ENCODE data around the gene NOP14. TPM values are rescaled to one million over a fixed set of nuclear protein-coding genes. Genes with fewer than 3 reads are reported as not detected.

NOP14 gene
- total and polyA plus RNA-seq, 2 of the 8 experiments (the other 6 are each of a cell fraction or from before 2014, with no cell fraction given) = 8.6 to 45.3 TPM

GRCh38 chr4:2909583-2909982 lies 53.6 kb downstream of the NOP14 start:
- H2BK5ac ChIP-seq (ENCODE audit: low read depth, low read length) = no peak overlapping the region
- no peak overlapping the region; the same call in 1 of the 2 replicates for H4K8ac ChIP-seq (ENCODE audit: extremely low read depth, insufficient read depth, low read length)
- WGBS, 2 experiments (ENCODE audit: extremely low coverage in 1 of 2, insufficient coverage in 1 of 2, insufficient read length in 1 of 2, insufficient replicate concordance in 2 of 2, low coverage in 1 of 2, low lambda C conversion rate in 2 of 2, missing lambda C conversion rate in 1 of 2) = 92% methylated on average over 8 of the region's 8 CpGs; no CpG with 5 or more reads in 1 of the 2 experiments
- no peak for FAIRE-seq
- H3K4ac ChIP-seq (replicated peaks; ENCODE audit: insufficient read length, low read depth, low read length) = no peak overlapping the region
- no peak overlapping the region for H3K27ac ChIP-seq (ENCODE audit: low read depth, low read length)
- H4K91ac ChIP-seq (replicated peaks; ENCODE audit: insufficient read length, low read length) = no peak overlapping the region
- H3K4me3 ChIP-seq (ENCODE audit: extremely low read depth in 1 of 4, insufficient read depth in 2 of 4, low read depth in 3 of 4, low read length in 4 of 4) = no peak overlapping the region
- H2AFZ ChIP-seq (ENCODE audit: low read length) = no peak overlapping the region
- no peak overlapping the region for H3K4me2 ChIP-seq (ENCODE audit: insufficient read depth in 1 of 2, low read depth in 2 of 2, low read length in 2 of 2)
- no peak overlapping the region for H3K56ac ChIP-seq (replicated peaks; ENCODE audit: insufficient read length, low read depth, low read length)
- H2BK12ac ChIP-seq (ENCODE audit: low read depth, low read length) = no peak overlapping the region
- H3K14ac ChIP-seq (ENCODE audit: insufficient read length) = no peak overlapping the region
- no peaks in the 10 kb centered on the region for H3K79me2 ChIP-seq (ENCODE audit: control insufficient read depth in 1 of 2, insufficient read depth in 2 of 2, low read length in 2 of 2)
- no peaks in the 10 kb centered on the region for H3K23me2 ChIP-seq (ENCODE audit: low read depth, low read length)
- H2AK5ac ChIP-seq (ENCODE audit: low read depth, low read length) = no peak overlapping the region
- no peak overlapping the region for H3K23ac ChIP-seq (ENCODE audit: insufficient read length)
- H3K27me3 ChIP-seq (replicated peaks in 1 of 4; ENCODE audit: control insufficient read depth in 3 of 4, extremely low read depth in 1 of 4, insufficient read depth in 3 of 4, low read length in 3 of 4) = no peaks in the 10 kb centered on the region
- no peak overlapping the region for H3K9ac ChIP-seq (replicated peaks in 1 of 4; ENCODE audit: extremely low read depth in 1 of 4, low read depth in 3 of 4, low read length in 3 of 4)
- H3K4me1 ChIP-seq (replicated peaks in 1 of 4; ENCODE audit: control insufficient read depth in 3 of 4, insufficient read depth in 4 of 4, low read length in 3 of 4) = no peaks in the 10 kb centered on the region
- H3K9me3 ChIP-seq (ENCODE audit: insufficient read depth in 2 of 2, low read depth in 1 of 2, low read length in 1 of 2) = no peaks in the 10 kb centered on the region
- ChIA-PET CTCF (ENCODE audit: partially characterized antibody) (interaction anchor here (0.8 to 4.5 kb wide), 7 partner anchors 12 to 45 kb away, joined by 3 to 23 read pairs (median 4); no protein-coding TSS in a partner anchor), POLR2A (ENCODE audit: partially characterized antibody) (no interaction called here)
- no peak overlapping the region for H2BK15ac ChIP-seq (ENCODE audit: low read length)
- H2BK20ac ChIP-seq (ENCODE audit: low read length) = no peak overlapping the region
- H2BK120ac ChIP-seq (replicated peaks; ENCODE audit: low read depth, low read length) = no peak overlapping the region
- H4K20me1 ChIP-seq (replicated peaks in 1 of 2; ENCODE audit: control insufficient read depth in 1 of 2, insufficient read depth in 2 of 2, low read length in 2 of 2) = peaks cover 3% of the 10 kb centered on the region in 2 experiments
- no peaks in the 10 kb centered on the region; the same call in 1 of the 2 replicates for H3K79me1 ChIP-seq (ENCODE audit: low read depth, low read length)
- H3K36me3 ChIP-seq (ENCODE audit: control insufficient read depth in 2 of 4, insufficient read depth in 4 of 4, low read length in 3 of 4) = peaks cover 16 to 49% (median 27%) of the 10 kb centered on the region in 4 experiments
- DNase-seq (ENCODE audit: low read depth in 1 of 2, low spot score in 2 of 2) = no peak
- H3K18ac ChIP-seq (ENCODE audit: extremely low read depth, low read length) = no peak overlapping the region
- no peak overlapping the region for H4K5ac ChIP-seq (ENCODE audit: insufficient read length, low read depth, low read length)
- TF ChIP-seq RAD21 (IDR thresholded peaks at IDR 0.05 in 1 of 2, conservative IDR thresholded peaks at IDR 0.05 in 1 of 2; ENCODE audit: low read depth in 2 of 2, low read length in 2 of 2) (no peak), TEAD4 (IDR thresholded peaks at IDR 0.05; ENCODE audit: low read depth, low read length) (no peak), EGR1 (IDR thresholded peaks at IDR 0.05; ENCODE audit: borderline replicate concordance, low read depth, low read length) (no peak), SP4 (IDR thresholded peaks at IDR 0.05; ENCODE audit: low read length) (no peak), USF2 (IDR thresholded peaks at IDR 0.05; ENCODE audit: low read length) (no peak), SIX5 (IDR thresholded peaks at IDR 0.05; ENCODE audit: low read depth, low read length) (no peak), POLR2AphosphoS5 (IDR thresholded peaks at IDR 0.05; ENCODE audit: low read depth, low read length) (no peak), CBX5 (IDR thresholded peaks at IDR 0.05; ENCODE audit: low read depth, low read length) (no peak), CHD1 (IDR thresholded peaks at IDR 0.05; ENCODE audit: low read depth, low read length) (no peak), EP300 (IDR thresholded peaks at IDR 0.05; ENCODE audit: borderline replicate concordance in 1 of 2, low read depth in 2 of 2, low read length in 2 of 2) (no peak)
- TF ChIP-seq, protein P1, sequence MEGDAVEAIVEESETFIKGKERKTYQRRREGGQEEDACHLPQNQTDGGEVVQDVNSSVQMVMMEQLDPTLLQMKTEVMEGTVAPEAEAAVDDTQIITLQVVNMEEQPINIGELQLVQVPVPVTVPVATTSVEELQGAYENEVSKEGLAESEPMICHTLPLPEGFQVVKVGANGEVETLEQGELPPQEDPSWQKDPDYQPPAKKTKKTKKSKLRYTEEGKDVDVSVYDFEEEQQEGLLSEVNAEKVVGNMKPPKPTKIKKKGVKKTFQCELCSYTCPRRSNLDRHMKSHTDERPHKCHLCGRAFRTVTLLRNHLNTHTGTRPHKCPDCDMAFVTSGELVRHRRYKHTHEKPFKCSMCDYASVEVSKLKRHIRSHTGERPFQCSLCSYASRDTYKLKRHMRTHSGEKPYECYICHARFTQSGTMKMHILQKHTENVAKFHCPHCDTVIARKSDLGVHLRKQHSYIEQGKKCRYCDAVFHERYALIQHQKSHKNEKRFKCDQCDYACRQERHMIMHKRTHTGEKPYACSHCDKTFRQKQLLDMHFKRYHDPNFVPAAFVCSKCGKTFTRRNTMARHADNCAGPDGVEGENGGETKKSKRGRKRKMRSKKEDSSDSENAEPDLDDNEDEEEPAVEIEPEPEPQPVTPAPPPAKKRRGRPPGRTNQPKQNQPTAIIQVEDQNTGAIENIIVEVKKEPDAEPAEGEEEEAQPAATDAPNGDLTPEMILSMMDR (IDR thresholded peaks at IDR 0.05; ENCODE audit: control extremely low read depth in 1 of 3, insufficient read depth in 1 of 3, low read depth in 1 of 3, low read length in 3 of 3) = no peak
